Measurements from ENCODE around the gene BICDL1.

GRCh38 chr12:120024193-120024592 lies 35.2 kb downstream of the BICDL1 start:
- TF ChIP-seq CTCF (IDR thresholded peaks at IDR 0.05) (no peak), POLR2A (IDR thresholded peaks at IDR 0.05) (no peak)

Data from breast epithelium (tissue), 3 donors.